Spleen (tissue), 11 donors: ENCODE data around the gene KCTD20. TPM values are rescaled to one million over a fixed set of nuclear protein-coding genes. Genes with fewer than 3 reads are reported as not detected.

ENCODE experiments used
- DNase-seq: peaks from one replicate; pipeline ENCODE4 v3.0.0-alpha.2; 2020
- H3K27ac ChIP-seq, 8 donors: fragments of 200-600 bp; sonication (generic) in 7 of 8; 1 replicate in 4 of 8; 2 replicates in 4 of 8; pipeline versions ENCODE4 v1.5.0 to v1.8.0; 2016 to 2021; ENCODE audit warnings: inconsistent platforms in 4 of 8, mild to moderate bottlenecking in 4 of 8, moderate library complexity in 1 of 8
- H3K27me3 ChIP-seq, 7 donors: fragments of 200-600 bp; sonication (generic) in 6 of 7; replicated peaks in 1 of 7; 1 replicate in 4 of 7; 2 replicates in 3 of 7; pipeline versions ENCODE4 v1.5.0 to v1.8.0; 2016 to 2021; ENCODE audit warnings: inconsistent platforms in 3 of 7, mild to moderate bottlenecking in 1 of 7
- H3K36me3 ChIP-seq, 6 donors: fragments of 200-600 bp; sonication (generic) in 5 of 6; 1 replicate in 4 of 6; 2 replicates in 2 of 6; pipeline versions ENCODE4 v1.5.0 to v1.8.0; 2016 to 2021; ENCODE audit warnings: inconsistent platforms in 2 of 6
- H3K4me1 ChIP-seq, 6 donors: fragments of 200-600 bp; sonication (generic) in 5 of 6; 1 replicate in 3 of 6; 2 replicates in 3 of 6; pipeline versions ENCODE4 v1.5.0 to v1.8.0; 2016 to 2021; ENCODE audit warnings: inconsistent platforms in 3 of 6
- H3K4me3 ChIP-seq, 8 donors: fragments of 200-600 bp; sonication (generic) in 7 of 8; 1 replicate in 4 of 8; 2 replicates in 4 of 8; pipeline versions ENCODE4 v1.5.0 to v1.8.0; 2016 to 2021; ENCODE audit warnings: inconsistent platforms in 4 of 8, mild to moderate bottlenecking in 4 of 8, moderate library complexity in 2 of 8
- H3K9me3 ChIP-seq, 8 donors: fragments of 200-600 bp; sonication (generic) in 7 of 8; 1 replicate in 4 of 8; 2 replicates in 4 of 8; pipeline versions ENCODE4 v1.5.0 to v1.8.0; 2016 to 2021; ENCODE audit warnings: inconsistent platforms in 4 of 8
- CTCF ChIP-seq, 11 experiments: fragments of 200-600 bp in 7 of 11; fragments of 450-650 bp in 4 of 11; sonication (generic) in 4 of 11; IDR thresholded peaks in 8 of 11; conservative IDR thresholded peaks in 3 of 11; 1 replicate in 7 of 11; 2 replicates in 4 of 11; pipeline versions ENCODE4 v1.4.0 to v1.8.0; 2016 to 2021; ENCODE audit warnings: antibody characterized with exemption in 11 of 11, inconsistent platforms in 4 of 11, mild to moderate bottlenecking in 1 of 11
- POLR2A ChIP-seq, 3 donors: fragments of 450-650 bp; IDR thresholded peaks; one replicate each; pipeline ENCODE4 v1.5.1; 2017; ENCODE audit warnings: antibody characterized with exemption in 3 of 3, mild to moderate bottlenecking in 1 of 3
- POLR2AphosphoS5 ChIP-seq, 3 donors: sonication (generic); formaldehyde crosslinking; IDR thresholded peaks; one replicate each; pipeline ENCODE4 v1.5.1; 2017; ENCODE audit warnings: antibody characterized with exemption in 3 of 3
- WGBS, 5 donors: extraction: QIAGEN DNeasy Blood & Tissue Kit in 3 of 5; methylation state at CpG; one replicate each; pipeline versions ENCODE4 v1.1.5 to v1.1.7; 2013 to 2018; 5-methylcytosine and 5-hydroxymethylcytosine counted together
- intact Hi-C: fragments of 100-400 bp; cut with DNase I; formaldehyde crosslinking; loops from one replicate; pipeline ENCODE4 v1.15.0; 2023; ENCODE audit warnings: low total_unique reads
- polyA plus RNA-seq, 3 donors: library from polyadenylated mRNA; stranded (reverse); fragments of 200-250 nt; gene quantifications; one replicate each; pipeline ENCODE4 v1.2.1, GENCODE V29; 2013
- total RNA-seq, 7 donors: library from RNA; depleted of rRNA in 3 of 7; stranded (reverse); fragments of >200 nt in 3 of 7; fragmentation: NEBNext Ultra II Directional in 4 of 7; extraction: Animal tissue kit (Norgen Biotek cat#: 25700) in 4 of 7; gene quantifications; one replicate each; pipeline versions ENCODE4 v1.1.0 to v1.2.1, GENCODE V29; 2016 to 2021
- donor health status: healthy with polysubstance abuse.
- donor health status: DM: no; HTN: no; CAD: no; lungs with moderate emphysema.
- donor health status: DM: no; HTN: no; CAD: no.
- donor health status: Bipolar disorder and iron deficiency.
- donor health status: healthy.
- donor health status: DM: no; HTN: no; CAD: no.
- donor health status: DM: yes; HTN: yes; CAD: no.

Gene KCTD20
- total and polyA plus RNA-seq, 10 donors, result 12.8 to 65.9 (median 51.4) TPM

- H3K27ac ChIP-seq, result no peak overlapping the region
- H3K36me3 ChIP-seq, result peaks cover 0 to 7% (median 0%) of the 10 kb centered on the region in 6 donors
- DNase-seq, result no peak
- H3K9me3 ChIP-seq, result peaks cover 0 to 4% (median 0%) of the 10 kb centered on the region in 8 donors
- intact Hi-C loops, result no loop called here
- no peak for TF ChIP-seq POLR2A (IDR thresholded peaks at IDR 0.05)
- TF ChIP-seq CTCF (IDR thresholded peaks at IDR 0.05 in 8 of 11, conservative IDR thresholded peaks at IDR 0.05 in 3 of 11), result no peak
- TF ChIP-seq POLR2AphosphoS5 (IDR thresholded peaks at IDR 0.05), result no peak
- no peak overlapping the region for H3K4me3 ChIP-seq
- H3K27me3 ChIP-seq, result no peaks in the 10 kb centered on the region
- WGBS, 5 donors, result 93 to 100% (median 98%) methylated on average over 1 of the region's 1 CpG
- peaks cover 4 to 66% (median 29%) of the 10 kb centered on the region in 6 donors for H3K4me1 ChIP-seq
These were observed 21.4 kb downstream of the KCTD20 start for GRCh38 chr6:36464233-36464632.

GRCh38 chr6:36467625-36468024 is 24.8 kb downstream of the KCTD20 start:
- peaks cover 0 to 4% (median 0%) of the 10 kb centered on the region in 8 donors for H3K9me3 ChIP-seq
- H3K27ac ChIP-seq, result no peak overlapping the region
- no peak for DNase-seq
- H3K27me3 ChIP-seq, result no peaks in the 10 kb centered on the region
- TF ChIP-seq CTCF (IDR thresholded peaks at IDR 0.05 in 8 of 11, conservative IDR thresholded peaks at IDR 0.05 in 3 of 11), result no peak
- no peak for TF ChIP-seq POLR2AphosphoS5 (IDR thresholded peaks at IDR 0.05)
- no peak for TF ChIP-seq POLR2A (IDR thresholded peaks at IDR 0.05)
- 97 to 100% (median 98%) methylated on average over 3 of the region's 3 CpGs for WGBS, 5 donors
- H3K36me3 ChIP-seq, result peaks cover 0 to 29% (median 24%) of the 10 kb centered on the region in 6 donors
- intact Hi-C loops, result no loop called here
- no peak overlapping the region for H3K4me3 ChIP-seq
- H3K4me1 ChIP-seq, result peaks cover 0 to 40% (median 10%) of the 10 kb centered on the region in 6 donors

- 75 to 88% (median 82%) methylated on average over 6 of the region's 6 CpGs for WGBS, 5 donors
- Histone ChIP-seq H3K36me3 (peaks cover 0 to 44% (median 30%) of the 10 kb centered on the region in 6 donors), H3K27ac (no peak overlapping the region), H3K4me1 (peaks cover 0 to 26% (median 10%) of the 10 kb centered on the region in 6 donors), H3K4me3 (no peak overlapping the region), H3K9me3 (peaks cover 0 to 4% (median 0%) of the 10 kb centered on the region in 8 donors), H3K27me3 (no peaks in the 10 kb centered on the region)
- intact Hi-C loops, result no loop called here
- TF ChIP-seq POLR2A (IDR thresholded peaks at IDR 0.05), result no peak
- no peak for TF ChIP-seq CTCF (IDR thresholded peaks at IDR 0.05 in 8 of 11, conservative IDR thresholded peaks at IDR 0.05 in 3 of 11)
- no peak for TF ChIP-seq POLR2AphosphoS5 (IDR thresholded peaks at IDR 0.05)
- DNase-seq, result no peak
These were observed 26.4 kb downstream of the KCTD20 start for GRCh38 chr6:36469148-36469661.

GRCh38 chr6:36469946-36470345 is 27.1 kb downstream of the KCTD20 start:
- peaks cover 0 to 52% (median 31%) of the 10 kb centered on the region in 6 donors for H3K36me3 ChIP-seq
- no peak overlapping the region for H3K4me3 ChIP-seq
- H3K27ac ChIP-seq, result no peak overlapping the region
- 92 to 98% (median 96%) methylated on average over 3 of the region's 3 CpGs for WGBS, 5 donors
- no peaks in the 10 kb centered on the region for H3K27me3 ChIP-seq
- intact Hi-C loops, result no loop called here
- TF ChIP-seq POLR2A (IDR thresholded peaks at IDR 0.05) (no peak), CTCF (IDR thresholded peaks at IDR 0.05 in 8 of 11, conservative IDR thresholded peaks at IDR 0.05 in 3 of 11) (no peak), POLR2AphosphoS5 (IDR thresholded peaks at IDR 0.05) (no peak)
- DNase-seq, result no peak
- H3K9me3 ChIP-seq, result peaks cover 0 to 4% (median 0%) of the 10 kb centered on the region in 8 donors
- H3K4me1 ChIP-seq, result peaks cover 0 to 22% (median 10%) of the 10 kb centered on the region in 6 donors
